ENCODE data around the gene MRPL36. TPM values are rescaled to one million over a fixed set of nuclear protein-coding genes. Genes with fewer than 3 reads are reported as not detected.

The MRPL36 gene
- total RNA-seq, result 41.2 and 50.8 TPM in 2 replicates

GRCh38 chr5:1799602-1800471 is at the start of gene MRPL36:
Gene MRPL36, minus strand, starts transcription at chr5:1799837. Its CDS starts 902 bp downstream, at chr5:1798935.

GRCh38 chr5:1801222-1801966 is 1.8 kb upstream of the MRPL36 start, which contains the start of gene NDUFS6:
Gene NDUFS6, plus strand, starts transcription at chr5:1801407. Its CDS starts 11 bp downstream, at chr5:1801418.

Other genes starting within 250 kb of the MRPL36 start
- 35.5 and 49.5 TPM in 2 replicates for gene NDUFS6, start 1.6 kb upstream of the MRPL36 start, total RNA-seq
- gene IRX4, start 83.1 kb upstream of the MRPL36 start, total RNA-seq, result 0.11 TPM in 1 of 2 replicates, not detected in the other